OCI-LY7 (cell line): ENCODE measurements around the gene KCNG1.

Experiments used
- EZH2phosphoT487 ChIP-seq: fragments of 200-600 bp; sonication (generic); IDR thresholded peaks from 2 replicates; pipeline ENCODE4 v1.6.1; 2018; ENCODE audit warnings: low read depth, borderline replicate concordance, mild to moderate bottlenecking, mixed run types, antibody characterized with exemption, low read length, moderate library complexity, mixed read lengths
- TF ChIP-seq, protein P1 (sequence below): fragments of 200-600 bp; sonication (generic); conservative IDR thresholded peaks from 2 replicates; pipeline ENCODE4 v1.5.1; 2014; ENCODE audit warnings: mild to moderate bottlenecking, antibody characterized with exemption, low read length, moderate library complexity, mixed read lengths

DNA sequence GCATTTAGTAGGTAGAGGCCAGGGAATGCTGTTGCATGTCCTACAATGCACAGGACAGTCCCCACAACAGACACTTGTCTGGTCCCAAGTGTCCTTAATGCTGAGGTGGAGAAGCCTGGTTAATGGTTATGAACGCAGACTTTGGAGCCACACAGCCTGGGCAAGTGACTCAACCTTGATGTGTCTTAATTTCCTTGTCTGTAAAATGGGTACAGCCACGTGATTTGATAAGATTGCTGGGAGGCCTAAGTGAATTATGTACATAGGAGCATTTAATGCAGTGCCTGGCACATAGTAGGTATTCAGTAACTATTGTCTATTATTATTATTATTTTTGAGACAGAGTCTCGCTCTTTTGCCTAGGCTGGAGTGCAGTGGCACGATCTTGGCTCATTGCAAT lies 11.4 kb downstream of the KCNG1 start:
- TF ChIP-seq, protein P1, sequence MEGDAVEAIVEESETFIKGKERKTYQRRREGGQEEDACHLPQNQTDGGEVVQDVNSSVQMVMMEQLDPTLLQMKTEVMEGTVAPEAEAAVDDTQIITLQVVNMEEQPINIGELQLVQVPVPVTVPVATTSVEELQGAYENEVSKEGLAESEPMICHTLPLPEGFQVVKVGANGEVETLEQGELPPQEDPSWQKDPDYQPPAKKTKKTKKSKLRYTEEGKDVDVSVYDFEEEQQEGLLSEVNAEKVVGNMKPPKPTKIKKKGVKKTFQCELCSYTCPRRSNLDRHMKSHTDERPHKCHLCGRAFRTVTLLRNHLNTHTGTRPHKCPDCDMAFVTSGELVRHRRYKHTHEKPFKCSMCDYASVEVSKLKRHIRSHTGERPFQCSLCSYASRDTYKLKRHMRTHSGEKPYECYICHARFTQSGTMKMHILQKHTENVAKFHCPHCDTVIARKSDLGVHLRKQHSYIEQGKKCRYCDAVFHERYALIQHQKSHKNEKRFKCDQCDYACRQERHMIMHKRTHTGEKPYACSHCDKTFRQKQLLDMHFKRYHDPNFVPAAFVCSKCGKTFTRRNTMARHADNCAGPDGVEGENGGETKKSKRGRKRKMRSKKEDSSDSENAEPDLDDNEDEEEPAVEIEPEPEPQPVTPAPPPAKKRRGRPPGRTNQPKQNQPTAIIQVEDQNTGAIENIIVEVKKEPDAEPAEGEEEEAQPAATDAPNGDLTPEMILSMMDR, result no peak
- no peak for TF ChIP-seq EZH2phosphoT487
